ENCODE measurements around the gene PLSCR3.
"Not testable (repeated sequence)": the region's sequence is repeated elsewhere in the genome, so short reads cannot be mapped to it uniquely, and the experiment has no call there.

The PLSCR3 gene

GRCh38 chr17:7379134-7379533, 15.2 kb downstream of the PLSCR3 start:
- no peak for DNase-seq

DNA sequence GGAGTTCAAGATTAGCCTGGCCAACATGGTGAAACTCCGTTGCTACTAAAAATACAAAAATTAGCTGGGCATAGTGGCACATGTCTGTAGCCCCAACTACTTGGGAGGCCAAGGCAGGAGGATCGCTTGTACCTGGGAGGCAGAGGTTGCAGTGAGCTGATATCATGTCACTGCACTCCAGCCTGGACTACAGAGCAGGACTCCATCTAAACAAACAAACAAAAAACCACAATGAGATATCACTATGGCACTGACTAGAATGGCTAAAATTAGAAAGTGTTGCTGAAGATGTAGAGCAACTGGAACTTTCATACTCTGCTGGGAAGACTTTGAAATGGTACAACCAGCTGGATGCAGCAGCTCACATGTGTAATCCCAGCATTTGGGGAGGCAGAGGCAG, 20.0 kb downstream of the PLSCR3 start:
- no peak for DNase-seq

DNA sequence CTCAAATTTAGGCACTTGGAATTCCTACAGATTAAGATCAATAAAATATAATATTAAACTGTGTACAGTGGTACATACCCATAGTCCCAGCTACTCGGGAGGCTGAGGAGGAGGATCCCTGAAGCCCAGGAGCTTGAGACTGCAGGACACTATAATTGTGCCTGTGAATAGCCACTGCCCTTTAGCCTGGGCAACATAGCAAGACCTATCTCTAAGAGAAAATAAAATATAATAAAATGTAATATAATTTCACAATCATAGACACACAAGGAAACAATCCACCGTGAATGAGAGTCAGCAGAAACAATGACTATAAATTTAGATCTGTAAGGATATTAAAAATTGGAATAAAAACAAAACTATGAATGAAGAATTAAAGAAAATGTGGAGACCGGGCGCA, 23.5 kb downstream of the PLSCR3 start:
- no peak for DNase-seq

DNA sequence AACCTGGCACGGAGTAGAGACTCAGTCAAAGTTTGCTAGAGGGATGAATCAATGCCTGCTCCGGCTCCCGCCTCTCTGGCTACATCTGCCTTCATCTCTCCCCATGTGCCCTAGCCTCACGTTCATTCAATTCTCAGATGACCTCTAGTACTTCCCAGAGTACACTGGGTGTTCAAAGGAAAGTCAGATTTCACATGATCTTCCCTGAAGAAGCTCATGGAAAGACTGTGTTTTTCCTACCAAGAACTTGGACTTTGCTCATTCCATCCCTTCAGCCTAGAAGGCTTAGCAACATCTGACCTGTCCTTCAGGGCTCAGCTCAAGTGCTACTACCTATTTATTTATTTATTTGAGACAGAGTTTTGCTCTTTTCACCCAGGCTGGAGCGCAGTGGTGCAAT, 24.5 kb downstream of the PLSCR3 start:
- no peak for DNase-seq

DNA sequence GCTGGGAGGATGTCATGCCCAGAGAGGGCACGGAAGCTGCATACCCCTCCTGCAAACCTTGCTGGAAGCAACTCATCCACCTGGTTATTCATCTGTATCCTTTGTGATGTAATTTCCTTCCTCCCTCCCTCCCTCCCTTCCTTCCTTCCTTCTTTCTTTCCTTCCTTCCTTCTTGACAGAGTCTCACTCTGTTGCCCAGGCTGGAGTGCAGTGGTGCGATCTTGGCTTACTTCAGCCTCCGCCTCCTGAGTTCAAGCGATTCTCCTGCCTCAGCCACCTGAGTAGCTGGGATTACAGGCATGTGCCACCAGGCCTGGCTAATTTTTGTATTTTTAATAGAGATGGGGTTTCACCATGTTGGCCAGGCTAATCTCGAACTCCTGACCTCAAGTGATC, 25.7 kb downstream of the PLSCR3 start:
- not testable (repeated sequence) for DNase-seq

DNA sequence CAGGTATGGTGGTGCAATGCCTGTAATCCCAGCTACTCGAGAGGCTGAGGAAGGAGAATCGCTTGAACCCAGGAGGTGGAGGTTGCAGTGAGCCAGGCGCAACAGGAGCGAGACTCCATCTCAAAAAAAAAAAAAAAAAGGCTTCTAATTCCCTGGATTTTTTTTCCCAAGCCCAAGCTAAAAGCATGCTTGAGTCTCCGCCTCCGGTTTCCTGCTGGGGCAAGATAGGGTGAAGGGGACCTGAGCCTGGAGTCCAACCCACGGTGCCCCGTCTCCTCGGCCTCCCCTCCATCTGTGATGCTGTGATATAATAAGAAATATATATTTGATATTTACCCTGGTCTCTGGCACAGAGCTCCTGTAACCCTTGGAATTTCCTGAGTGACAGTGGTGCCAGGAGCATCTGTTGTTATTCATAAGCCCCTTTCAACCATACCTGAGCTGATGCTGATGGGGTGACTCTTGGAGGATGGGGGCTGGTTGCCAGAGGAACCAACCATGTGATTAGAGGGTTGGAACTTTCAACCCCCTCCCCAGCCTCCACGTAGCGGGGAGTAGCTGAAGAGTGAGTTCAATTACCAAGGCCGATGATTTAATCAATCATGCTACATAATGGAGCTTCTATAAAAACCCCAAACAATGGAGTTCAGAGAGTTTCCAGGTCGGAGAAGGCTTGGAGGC, 26.3 kb downstream of the PLSCR3 start:
- DNase-seq = no peak

DNA sequence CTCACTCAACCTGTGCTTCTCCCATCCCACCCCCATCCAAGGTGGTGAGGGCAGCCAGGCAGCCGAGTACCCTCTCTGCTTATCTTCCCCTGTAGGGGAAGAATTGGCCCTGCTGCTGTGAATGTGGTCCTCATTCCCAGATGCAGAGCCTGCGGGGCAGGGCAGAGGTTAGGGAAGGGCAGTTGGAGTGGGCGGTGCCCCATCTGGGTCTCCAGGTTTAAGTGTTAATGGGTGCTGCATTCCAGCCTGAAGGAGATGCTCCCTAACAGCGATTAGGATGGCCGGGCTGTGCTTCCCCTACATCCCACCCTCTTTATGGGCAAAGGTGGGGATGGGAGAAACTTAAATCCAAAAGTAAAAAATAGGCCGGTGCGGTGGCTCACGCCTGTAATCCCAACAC, 27.2 kb downstream of the PLSCR3 start:
- no peak for DNase-seq

- DNase-seq = not testable (repeated sequence)
Observed at GRCh38 chr17:7365963-7366362, 28.4 kb downstream of the PLSCR3 start.

- no peak for DNase-seq
Observed at GRCh38 chr17:7363311-7363710, 31.0 kb downstream of the PLSCR3 start.

- no peak for DNase-seq
Observed at GRCh38 chr17:7361906-7362305, 32.4 kb downstream of the PLSCR3 start.

GRCh38 chr17:7357381-7357780, 36.9 kb downstream of the PLSCR3 start:
- no peak for DNase-seq

DNA sequence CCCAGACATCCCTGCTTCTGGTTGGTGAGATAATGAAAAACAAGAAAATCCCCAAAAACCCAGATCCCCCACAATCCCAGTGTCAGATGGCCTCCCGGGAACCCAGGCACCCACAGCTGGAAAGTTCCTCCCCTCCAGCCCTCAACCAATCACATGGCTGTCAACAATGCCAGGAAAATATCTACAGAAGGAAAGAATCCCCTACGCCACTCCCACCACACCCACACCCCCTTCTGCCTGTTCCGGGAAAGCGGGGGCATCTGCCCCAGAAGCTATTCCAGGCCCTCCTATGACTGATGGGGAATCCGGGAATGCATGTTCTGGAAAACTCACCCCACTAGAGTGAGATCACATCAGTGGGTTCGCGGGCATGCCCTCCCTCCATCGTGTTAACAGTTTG, 37.6 kb downstream of the PLSCR3 start:
- DNase-seq = no peak

- DNase-seq = peak; percentile 77
Observed at GRCh38 chr17:7356072-7356549, 38.2 kb downstream of the PLSCR3 start.

DNA sequence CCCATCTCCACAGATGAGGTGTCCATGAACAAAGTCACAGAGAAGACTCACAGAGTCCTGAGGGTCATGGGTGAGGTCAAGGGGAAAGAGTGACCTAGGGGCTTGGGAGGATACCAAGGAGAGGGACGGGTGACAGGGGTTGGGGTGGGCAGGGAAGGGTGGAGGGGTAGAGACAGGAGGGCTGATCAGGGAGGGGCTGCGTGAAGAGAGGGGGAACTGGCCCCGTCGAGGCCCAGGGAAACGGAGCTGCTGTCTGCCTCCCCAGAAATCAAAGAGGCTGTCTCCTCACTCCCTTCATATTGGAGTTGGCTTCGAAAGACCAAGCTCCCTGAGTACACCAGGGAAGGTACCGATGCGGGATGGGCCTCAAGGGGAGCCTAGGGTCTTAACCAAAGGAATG, 38.8 kb downstream of the PLSCR3 start:
- no peak for DNase-seq

DNA sequence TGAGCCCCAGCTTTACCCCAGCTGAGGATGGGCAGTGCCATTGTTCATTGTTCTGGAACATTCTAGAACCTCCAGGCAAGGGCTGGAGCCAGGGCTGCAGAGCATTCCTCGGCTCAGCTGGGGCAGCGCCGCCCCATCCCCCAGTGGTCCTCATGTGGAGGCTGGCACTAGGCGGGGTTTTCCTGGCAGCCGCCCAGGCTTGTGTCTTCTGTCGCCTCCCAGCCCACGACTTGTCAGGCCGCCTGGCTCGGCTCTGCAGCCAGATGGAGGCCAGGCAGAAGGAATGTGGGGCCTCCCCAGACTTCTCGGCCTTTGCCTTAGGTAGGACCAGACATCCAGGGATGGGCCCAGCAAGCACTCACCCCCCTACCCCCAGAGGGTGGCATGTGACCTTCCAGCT, 39.3 kb downstream of the PLSCR3 start, which contains the start of gene TMEM95:
Gene TMEM95 (plus strand): TSS at position 104 of the 400 bp plus-strand sequence. CDS start 49 bp downstream, at position 153.
- no peak for DNase-seq

DNA sequence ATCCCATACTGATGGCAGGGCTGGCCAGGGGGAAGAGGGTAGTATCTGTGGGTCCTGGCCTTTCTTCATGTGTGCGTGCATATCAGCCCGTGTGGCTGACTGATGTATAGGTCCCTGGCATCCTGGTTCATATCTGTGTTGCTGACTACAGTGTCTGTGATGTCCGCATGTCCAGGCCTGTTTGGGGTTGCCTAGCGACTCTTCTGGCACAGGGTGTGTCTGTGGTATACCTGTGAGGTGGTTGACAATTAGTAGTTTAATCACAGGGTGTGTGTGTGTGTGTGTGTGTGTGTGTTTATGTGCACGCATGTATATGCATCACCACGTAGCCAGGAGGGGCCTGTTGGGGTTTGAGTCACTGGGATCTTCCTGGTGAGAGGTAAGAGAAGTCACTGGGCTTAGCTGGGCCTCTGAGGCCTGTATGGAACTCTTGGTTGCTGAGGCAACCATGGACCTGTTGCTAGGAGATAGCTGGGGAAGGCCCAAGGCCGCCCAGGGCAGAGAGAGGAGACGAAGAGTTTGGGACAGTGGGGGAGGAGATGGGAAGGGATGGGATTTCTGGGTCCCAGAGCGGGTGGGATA, 40.0 kb downstream of the PLSCR3 start:
- DNase-seq = no peak

- DNase-seq = no peak
Observed at GRCh38 chr17:7352910-7353635, 41.3 kb downstream of the PLSCR3 start.

- no peak for DNase-seq
Observed at GRCh38 chr17:7352503-7352889, 41.8 kb downstream of the PLSCR3 start.

DNA sequence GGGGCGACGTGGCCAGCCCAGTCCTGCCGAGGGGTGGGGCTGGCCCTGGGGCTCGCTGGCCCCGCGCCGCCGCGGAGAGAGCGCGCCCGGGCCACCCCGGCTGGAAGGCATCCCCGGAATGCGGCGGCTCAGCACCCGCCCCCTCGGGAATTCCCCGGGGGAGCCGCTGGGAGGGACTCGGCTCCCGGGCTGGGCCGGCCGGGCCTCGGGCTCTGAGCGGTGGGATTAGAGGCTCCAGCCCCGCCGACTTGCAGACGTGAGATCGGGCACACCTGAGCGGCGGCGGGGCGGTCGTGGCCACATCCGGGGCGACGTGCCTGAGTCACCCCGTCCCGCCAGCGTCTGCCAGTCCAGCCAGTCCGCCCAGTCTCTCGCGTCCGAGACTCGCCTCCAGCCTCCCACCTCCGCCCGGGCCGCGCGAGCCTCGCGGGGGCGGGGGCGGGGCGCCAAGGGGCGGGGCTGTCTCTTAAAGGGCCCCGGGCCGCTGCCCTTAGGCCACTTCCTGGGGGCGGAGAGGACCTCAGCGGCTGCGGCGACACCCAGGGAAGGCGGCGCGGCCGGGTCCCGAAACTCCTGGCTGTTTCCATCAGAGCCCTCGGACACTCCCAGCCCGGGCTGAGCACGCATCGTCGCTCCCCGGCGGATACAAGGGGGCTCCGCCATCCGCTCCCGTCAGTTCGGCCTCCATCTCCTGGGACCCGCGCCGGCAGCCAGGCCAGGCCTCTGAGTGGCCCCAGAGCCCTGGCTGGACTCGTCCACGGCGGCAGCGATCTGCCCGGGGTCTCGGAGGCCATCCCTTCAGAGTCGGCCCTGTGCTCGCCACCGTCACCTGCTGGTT, 42.4 kb downstream of the PLSCR3 start, which contains the start of gene KCTD11:
Gene KCTD11 (plus strand): TSS at position 498 of the 838 bp plus-strand sequence.
- DNase-seq = peak; percentile 54

DNA sequence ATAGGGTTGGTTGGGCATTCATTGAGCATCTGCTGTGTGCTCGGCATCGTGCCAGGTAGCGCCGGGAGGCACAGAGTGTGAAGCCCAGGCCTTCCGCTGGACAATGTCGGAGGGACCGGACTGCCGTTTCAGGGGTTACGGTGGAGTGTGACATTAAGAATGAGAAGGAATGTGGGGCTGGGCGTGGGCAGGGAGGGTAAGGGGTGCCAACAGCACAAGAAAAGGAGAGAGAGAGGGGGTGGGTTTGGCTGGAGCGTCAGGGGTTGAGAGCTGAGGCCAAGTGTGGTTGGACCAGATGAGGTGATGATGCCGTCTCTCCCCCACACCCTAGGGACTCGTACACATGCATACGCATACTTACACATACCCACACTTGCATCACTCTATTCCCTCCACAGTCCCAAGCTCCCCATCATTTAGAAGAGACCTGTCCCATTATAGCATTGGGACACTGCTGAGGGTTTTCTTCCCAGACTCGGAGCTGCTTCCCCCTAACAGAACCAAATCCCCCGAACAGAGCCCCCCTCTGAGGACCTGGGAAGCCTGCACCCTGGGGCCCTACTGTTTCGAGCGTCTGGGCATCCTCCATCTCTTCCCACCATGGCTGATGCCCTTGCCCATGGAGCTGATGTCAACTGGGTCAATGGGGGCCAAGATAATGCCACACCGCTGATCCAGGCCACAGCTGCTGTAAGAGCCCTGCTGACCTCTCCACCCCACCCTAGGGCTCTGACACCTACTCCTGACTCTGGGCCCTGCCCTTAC, 45.7 kb downstream of the PLSCR3 start:
- DNase-seq = no peak

GRCh38 chr17:7347630-7348477, 46.5 kb downstream of the PLSCR3 start:
- no peak for DNase-seq
